Measurements from ENCODE around the gene DCDC1.
"Not testable (repeated sequence)": the region's sequence is repeated elsewhere in the genome, so short reads cannot be mapped to it uniquely, and the experiment has no call there.

DCDC1 gene

DNA sequence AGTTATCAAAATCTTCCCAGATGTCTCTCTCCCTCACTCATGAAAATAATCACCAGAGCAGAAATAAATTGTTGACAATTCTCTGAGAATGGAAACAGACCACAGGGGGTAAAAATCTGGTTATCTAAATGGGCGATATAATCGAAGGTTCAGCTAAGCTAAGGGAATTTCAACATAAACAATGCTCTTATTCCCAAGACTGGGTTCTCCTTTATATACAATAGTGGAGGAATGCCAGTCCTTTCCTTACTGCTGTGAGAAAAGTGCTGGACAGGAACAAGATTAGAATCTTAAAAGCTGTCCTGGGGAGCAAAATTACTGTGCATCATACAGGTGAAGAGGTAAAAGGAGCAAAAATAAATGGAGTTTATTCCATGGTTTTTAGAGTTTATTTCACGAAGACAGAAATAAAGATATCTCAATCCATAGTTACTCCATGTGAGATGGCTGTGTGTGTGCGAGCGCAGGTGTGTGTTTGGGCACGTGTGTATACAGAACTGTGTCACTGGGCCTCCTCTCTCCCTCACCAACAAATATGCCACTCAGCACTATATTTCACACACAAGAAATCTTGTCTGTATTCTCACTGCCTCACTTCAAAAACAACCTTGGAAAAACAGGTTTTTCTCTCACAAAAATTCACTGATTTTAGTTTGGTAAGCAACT is 385.6 kb downstream of the DCDC1 start:
- DNase-seq: no peak

DNA sequence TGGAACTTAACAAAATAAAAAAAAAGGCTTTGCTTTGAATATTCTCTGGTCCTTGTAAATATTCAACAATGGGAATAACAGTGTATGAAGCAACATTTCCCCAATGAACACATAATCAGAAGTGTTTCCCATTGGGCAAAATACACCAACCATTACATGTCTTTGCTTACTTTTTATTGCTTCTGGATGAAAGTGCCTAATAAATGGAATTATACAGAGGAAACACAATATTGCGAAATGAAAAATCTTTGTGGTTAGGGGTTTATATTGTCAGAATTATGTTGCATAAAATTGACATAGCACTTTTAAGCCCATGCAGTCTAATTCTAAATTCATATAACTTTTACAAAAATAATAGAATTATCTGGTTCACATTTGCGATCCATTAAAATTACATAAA is 386.4 kb downstream of the DCDC1 start:
- no peak for DNase-seq

DNA sequence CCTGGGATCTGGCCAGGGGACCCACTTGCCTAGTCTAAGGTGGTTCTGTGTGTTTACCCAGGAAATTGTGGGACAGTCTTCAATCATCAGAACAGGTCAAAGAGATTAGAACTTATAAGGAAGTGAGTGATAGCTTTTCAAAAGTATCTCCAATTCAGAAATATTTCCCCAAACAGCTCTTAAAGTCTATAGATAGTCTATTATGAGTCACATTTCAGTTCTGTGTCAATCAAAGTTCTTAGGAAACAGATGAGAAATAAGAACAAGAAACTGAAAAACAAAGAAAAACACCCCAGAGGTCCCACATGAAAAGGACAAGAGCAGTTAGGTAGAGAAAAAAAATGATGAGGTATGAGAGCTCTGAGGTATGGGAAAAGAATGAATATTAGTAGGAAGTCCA is 402.0 kb downstream of the DCDC1 start:
- DNase-seq: no peak

DNA sequence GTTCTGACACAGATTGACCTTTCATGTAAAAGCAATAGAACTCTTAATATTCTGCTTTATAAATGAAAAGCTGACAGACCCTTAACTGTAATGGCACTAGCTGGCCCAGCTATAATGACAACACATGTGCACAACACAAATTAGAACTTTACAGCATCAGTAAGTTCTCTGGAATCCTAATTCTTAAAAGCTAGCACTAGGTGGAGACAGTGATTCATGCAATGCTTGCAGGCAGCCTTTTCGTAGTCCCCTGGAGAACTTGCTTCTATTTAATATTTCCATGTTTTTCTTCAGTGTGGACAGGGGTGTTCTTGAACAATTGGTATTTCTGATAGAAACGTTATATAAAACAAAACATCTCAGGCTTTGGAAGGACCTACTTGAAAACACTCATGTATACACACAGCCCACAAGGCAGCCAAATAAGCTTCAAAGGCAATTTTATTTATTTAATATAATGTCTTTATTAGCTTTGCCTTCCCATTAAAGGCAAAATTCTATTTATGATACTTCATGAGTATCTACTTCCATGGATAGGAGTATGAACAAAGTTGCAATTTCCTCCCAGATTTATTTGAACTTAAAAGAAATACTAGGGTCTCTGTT is 409.0 kb downstream of the DCDC1 start:
- no peak for DNase-seq

DNA sequence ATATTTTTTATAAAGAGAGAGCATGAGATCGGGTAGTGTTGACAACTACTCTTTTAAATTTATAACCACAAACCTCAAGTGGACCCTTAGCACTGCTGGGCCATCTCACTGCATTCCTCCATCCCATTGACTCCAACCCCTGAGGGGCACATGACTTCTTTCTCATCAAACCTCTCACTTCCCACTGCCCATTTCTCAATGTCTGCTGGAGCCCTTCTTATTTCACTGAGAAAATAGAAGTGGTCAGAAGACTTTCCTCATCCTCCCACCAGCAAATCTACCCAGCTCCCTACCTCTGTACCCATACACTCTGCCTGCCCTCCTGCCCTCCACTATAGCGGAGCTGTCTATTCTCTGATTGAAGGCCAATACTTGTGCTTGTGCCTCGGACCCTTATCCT is 412.8 kb downstream of the DCDC1 start:
- no peak for DNase-seq

DNA sequence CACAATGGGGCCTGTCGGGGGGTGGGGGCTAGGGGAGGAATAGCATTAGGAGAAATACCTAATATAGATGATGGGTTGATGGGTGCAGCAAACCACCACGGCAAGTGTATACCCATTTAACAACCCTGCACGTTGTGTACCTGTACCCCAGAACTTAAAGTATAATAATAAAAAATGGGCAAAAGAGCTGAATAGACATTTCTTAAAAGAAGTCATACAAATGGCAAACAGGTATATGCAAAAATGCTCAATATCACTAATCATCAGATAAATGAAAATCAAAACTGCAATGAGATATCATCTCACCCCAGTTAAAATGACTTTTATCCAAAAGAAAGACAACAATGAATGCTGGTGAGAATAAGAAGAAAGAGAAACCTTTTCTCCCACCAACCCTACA is 419.7 kb downstream of the DCDC1 start:
- no peak for DNase-seq

DNA sequence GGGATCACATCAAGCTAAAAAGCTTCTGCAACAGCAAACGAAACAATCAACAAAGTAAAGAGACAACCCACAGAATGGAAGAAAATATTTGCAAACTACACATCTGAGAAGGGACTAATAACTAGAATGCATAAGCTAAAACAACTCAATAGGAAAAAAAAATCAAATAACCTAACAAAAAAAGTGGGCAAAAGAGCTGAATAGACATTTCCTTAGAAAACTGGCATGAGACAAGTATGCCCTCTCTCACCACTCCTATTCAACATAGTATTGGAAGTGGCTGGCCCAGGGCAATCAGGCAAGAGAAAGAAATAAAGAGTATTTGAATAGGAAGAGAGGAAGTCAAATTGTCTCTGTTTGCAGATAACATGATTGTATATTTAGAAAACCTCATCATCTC is 421.8 kb downstream of the DCDC1 start:
- not testable (repeated sequence) for DNase-seq

DNA sequence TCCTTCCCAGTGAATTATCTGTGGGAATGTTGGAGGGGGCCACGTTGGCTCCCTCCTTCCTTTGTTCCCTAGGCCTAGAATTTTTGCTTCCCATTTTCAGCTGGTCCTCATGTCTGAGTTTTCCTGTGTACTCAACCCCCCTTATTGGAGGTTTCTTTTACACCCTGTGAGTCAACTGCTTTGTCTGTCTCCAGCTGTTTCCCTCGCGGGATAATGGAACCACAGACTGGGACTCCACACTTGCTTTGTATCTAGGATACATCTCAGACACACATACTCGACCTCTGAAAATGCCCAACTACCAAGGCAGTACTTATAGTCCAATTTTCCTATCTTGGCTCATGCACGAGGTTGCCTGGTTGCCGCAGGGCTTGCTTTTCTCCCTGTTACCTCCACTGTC is 430.7 kb downstream of the DCDC1 start:
- DNase-seq: no peak

DNA sequence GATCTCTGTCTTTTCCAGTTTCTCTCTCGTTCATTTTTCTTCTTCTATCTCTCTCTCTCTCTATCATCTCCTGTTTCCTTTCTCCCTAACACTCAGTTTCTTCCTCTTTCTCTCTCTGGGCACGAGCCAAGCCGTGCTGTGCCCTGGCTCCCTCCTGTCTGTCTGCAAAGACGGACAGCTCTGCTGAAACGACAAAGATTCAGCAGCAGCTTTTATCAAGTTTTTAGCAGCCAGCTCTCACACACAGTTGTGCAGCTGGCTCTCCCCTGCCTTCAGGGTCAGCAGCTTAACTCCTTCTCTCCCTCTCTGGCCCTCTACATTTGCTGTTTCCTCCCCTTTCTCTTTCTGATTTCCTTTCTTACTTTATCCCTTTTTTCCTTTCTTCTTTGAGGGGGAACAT is 431.4 kb downstream of the DCDC1 start:
- no peak for DNase-seq

DNA sequence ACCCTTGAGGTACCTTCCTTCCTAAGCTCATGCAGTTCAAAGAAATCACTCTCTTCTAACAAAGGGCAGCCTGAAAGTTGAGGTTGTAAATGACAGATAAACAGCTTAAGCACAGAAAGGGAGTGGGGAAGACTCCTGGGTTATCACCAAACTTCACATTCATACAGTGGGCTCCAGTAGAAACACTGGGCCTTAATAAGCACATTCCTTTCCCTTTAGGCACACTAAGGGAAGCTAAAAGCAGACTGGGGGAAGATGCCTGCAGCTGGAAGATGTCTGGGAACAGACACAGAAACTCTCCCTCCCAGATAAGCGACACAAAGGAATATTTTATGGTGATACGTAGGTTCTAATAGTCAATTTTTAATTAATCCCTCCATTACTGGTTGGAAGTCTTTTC is 433.0 kb downstream of the DCDC1 start:
- DNase-seq: no peak

DNA sequence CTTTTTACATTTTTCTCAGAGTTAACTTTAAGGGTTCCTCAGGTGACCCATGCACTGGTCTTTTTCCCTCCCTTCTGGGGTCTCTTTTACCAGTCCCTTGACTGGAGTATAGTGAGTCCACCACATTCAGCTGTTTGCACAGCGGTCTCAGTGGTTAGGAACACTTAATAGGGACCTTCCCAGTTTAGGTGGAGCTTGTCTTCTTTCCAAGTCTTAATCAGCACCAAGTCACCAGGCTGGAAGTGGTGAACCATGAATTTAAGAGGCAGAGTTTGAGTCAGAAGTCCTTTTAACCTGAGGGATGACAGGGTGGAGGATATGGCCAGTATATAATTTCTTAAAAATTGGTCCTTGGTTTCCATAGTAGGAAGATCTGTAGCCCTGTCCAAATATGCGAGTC is 433.7 kb downstream of the DCDC1 start:
- DNase-seq: no peak

DNA sequence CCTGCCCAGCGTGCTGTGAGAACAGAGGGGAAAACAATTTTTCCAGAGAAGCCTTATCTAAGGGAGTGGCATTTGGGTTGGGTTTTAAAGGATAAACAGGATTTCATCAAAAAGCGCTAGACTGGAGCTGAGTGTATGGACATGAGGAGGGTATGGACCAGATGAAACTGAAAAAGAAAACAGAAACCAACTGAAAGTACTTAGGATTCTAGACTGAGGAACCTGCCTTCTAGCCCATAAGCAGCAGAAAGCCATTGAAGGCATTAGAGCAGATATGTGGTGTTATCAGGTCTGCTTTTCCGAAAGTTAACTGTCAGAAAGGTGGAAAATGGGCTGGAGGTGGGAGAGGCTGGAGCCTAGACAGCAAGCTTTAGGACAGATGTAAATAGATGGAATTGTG is 443.4 kb downstream of the DCDC1 start:
- DNase-seq: no peak

DNA sequence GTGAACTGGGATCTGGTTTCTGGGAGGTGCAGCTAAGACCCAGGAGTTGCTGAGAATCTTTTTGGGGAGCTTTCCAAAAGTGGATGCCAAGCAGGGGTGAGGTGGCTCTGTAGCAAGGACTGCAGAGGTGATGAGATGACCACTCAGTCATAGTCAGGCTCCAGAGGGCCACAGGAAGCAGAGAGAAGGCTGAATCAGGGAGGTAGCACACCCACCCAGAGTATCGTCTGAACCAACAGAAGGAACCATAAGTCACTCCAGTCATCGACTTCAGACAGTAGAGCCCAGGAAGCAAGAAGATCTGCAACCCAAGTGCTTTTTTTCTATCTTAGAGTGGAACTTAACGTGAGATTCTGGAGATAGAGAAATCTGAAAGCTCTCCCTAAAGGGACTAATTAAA is 447.7 kb downstream of the DCDC1 start:
- DNase-seq: no peak

DNA sequence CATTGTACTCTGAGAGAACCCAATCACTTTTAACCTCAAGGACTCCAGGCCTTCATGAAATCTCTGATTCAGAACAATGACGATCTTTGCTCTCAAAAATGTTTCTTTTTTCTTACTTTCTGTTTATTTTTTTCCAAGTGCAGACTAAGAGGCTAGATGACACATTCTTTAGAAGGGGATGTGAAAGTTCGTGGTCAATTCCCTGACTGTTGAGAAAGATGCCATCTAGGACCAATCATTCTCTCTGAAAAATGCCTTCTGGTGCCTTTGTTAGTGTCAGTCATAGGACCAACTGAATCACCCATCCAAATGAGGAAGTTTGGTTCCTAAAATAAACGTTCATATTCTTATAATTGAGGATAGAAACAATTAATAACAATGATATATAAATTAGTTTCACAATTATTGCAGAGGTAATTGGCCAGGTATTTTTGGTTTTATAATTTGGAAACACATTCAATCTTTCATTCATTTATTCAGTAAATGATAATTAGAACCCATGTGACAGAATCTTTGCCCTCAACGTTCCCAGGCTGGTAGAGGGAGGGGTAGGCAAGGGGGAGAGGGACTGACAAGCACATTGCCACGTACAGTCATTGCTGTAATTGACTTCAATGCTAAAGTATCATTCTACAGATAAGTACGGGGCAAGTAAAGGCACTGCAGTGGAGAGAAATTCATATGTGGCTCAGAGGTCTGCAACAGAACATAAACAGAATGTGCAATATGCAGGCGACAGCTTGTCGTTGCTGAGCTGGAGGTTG is 450.0 kb downstream of the DCDC1 start:
- no peak for DNase-seq

DNA sequence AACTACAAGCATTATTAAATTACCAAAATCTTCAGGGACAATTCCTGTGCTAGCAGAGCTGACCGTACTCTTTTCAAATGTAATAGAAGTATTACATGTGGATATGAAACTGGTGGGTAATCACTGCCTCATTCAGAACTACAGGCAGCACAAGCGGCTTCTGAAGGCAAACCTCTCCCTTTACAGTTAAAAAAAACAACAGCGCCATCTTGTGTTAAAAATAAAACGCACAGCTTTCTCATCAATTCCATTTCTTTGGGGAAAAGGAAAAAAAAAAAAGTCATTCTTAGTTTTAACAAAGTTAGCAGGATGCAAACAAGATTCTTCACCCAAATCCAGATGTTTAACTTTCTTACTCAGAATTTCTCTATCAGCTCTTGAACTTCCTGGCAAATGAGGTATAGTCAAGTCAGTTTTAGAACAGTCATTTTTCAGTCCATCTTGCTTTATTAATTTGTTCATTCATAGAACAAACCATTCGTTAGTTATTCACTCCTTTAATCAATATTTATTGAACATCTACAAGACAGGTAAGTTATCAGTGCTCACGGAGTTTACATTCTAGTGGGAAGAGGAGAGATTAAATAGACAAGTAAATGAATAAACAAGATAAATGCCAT is 451.6 kb downstream of the DCDC1 start:
- no peak for DNase-seq

DNA sequence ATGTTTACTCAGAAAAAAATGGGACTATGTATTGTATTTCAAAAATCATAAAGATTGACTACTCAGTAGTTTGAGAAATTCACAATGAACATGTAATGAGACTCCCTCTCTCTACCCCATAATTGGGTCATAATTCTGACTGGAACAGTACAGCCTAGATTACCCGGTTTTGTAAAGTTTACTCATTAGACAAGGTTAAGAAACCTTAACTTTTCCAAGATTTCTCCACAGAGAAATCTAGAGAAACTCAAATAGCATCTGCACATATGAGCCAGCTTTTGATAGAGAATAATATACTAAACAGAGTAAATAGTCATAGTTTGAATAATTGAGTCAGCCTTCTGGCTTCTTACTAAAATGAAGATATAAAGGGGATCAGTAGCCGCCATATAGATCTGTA is 452.3 kb downstream of the DCDC1 start:
- no peak for DNase-seq

DNA sequence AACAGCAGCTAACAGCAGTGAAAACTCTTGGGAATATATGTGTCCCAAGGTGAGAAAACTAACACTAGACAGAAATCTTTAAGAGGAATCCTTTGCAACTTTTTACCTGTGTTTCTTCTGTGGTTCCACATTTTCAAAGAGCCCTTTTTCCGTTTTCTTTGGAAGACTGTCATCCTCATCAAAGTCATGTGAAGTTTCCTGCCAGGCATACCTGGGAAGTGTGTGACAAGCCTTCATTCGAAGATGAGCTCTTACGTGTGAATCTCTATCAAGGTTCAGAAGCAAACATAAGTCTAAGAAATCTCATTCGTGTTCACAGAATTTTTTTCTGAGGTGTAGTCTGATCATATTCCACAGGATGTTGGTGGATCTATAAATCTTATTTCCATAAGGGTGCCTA is 452.8 kb downstream of the DCDC1 start:
- DNase-seq: no peak

DNA sequence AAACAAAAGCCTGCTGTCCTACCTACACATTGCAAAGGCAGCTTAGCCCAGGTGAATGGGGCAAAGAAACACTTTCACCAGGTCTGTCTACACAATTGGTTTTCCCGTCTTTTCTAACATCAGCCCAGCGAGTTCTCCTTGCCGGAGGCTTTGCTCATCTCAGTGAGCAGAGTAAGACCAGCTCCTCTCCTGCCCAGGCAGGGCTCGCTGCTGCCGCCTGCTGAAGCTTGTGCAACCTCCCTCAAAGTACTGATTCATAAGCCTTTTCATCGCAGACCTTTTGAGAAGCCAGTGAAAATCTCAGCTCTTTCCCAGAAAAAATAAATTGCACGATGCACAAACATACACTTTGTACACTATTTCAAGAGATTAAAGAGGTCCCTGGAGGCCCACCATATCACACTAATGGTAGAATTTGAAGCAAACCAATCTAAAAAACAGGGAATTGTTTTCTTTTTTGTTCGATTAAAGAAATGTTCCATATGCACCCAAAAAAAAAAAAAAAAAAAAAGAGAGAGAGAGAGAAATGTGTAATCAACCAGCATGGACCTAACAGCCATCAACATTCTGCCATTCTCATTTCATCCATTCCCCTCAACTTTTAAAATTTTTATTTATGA is 455.3 kb downstream of the DCDC1 start:
- no peak for DNase-seq

DNA sequence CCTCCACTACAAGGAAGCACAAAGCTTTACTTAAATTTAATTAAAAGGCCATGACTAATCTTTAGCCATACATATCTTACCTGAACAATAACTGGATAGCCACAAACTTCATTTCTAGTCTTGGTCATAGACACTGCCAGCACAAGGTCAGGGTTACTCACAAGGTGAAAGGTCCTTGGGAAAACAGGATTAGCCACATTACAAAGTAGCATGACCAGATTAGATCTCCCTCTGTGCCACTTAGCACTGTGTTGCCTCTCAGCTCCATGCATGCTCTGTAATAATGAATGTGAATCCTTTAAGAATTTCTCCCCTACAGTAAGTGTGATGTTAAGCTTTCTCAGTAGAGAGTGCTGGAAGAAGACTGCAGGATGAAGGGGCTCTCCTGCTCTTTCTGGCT is 458.3 kb downstream of the DCDC1 start:
- no peak for DNase-seq

DNA sequence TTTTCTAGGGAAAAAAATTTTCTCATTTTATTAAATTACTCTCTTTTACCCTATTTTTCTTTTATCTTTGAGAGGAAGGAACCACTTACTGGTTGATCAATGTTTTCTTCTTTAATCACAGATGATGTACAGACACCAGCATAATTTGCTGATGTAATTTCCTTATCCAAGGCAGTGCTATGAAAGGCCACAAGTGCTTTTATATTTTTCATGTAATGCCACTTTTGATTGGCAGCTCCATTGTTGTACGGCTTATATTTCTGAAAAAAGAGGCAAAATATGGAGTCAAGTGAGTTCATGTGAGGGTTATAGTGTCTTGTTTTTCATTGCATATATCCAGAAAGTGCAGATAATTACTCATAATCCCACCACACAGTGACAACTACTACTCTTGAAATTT is 460.7 kb downstream of the DCDC1 start:
- DNase-seq: no peak

DNA sequence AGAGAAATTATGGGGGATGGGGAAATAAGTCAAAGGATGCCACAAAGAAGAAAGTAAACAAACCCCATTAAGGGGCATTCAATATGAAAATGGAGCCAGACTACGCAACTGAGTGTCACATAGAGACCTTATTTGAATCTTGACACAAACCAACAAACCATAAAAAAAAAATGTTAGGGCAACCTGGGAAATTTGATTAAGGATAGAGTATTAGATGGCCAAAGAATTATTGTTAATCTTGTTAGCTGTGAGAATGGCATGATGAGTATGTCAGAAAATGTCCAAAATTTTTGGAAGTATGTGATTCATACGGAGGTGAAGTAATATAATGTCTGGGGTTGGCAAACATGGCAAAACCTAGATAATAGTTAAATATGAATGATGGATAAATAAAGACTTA is 461.3 kb downstream of the DCDC1 start:
- no peak for DNase-seq

DNA sequence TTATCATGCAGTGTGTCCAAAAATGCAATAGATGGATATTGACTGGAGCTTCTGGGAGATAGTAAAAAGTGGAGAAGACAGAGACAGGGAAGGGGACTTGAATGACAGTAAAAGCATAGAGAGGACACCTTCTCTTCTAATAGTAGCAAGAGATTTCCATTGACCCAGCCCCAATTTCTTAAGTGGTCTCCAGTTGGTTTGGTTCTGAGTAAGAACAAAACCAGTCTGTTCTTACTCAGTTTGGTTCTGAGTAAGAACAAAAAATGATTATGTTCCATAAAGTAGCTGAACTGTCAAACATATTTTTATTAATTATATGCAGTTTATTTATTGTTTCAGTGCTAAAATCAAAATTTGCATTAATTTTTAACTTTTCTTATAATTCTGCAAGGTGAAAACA is 466.6 kb downstream of the DCDC1 start:
- DNase-seq: no peak

DNA sequence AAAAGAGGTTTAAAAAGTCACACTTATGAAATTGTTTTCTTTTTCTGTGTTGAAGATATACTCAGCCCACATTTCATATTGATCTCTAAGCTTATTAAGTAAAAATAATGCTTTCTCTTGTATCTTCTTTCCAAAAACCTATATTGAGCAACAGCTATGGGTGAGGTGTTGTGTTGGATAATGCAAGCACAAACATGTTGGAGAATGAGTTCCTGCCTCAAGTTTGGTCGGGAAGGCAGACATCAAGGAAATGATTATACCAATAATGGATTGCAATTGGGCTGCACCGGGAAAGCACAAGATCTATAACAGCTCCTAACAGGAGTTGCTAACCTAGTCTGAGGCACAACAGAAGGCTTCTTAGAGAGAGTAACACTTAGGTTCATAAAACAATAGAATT is 474.5 kb downstream of the DCDC1 start:
- no peak for DNase-seq

DNA sequence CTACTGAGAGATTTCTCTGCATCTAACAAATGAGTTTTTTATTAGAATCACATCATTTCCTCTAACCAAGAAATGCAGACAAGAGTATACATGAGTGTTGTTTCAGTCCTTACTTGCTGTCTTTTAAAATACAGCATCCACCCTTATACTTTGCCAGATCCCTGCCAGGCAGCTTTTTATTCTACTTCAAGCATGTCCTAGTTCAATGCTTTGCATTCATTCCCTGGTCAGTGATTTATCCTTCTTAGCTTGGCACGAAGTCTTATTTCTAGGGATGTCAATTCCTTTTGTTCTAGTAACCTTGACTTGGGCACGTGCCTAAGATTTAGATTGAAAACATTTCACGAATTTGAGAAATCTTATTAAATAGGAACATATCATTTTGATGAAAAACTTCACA is 476.2 kb downstream of the DCDC1 start:
- DNase-seq: no peak
